Measurements from ENCODE around the gene MRPL14. TPM values are rescaled to one million over a fixed set of nuclear protein-coding genes. Genes with fewer than 3 reads are reported as not detected.

Gene MRPL14
- total RNA-seq, 4 donors from 2014 or later, result 45.7 to 74.3 (median 52.0) TPM

DNA sequence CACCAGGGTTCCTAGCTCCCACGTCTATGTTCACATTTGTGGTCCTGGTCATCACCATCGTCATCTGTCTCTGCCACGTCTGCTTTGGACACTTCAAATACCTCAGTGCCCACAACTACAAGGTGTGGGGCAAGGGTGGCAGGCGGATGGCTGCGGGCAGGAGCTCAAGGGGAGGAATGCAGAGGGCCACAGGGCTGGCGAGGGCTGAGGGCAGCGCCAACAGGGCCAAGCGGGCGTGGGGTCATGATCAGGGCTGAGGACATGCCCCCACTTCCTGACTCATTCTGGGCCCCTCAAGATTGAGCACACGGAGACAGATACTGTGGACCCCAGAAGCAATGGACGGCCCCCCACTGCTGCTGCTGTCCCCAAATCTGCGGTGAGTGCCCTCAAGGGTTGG is 26.8 kb upstream of the MRPL14 start:
- TF ChIP-seq, protein P1, sequence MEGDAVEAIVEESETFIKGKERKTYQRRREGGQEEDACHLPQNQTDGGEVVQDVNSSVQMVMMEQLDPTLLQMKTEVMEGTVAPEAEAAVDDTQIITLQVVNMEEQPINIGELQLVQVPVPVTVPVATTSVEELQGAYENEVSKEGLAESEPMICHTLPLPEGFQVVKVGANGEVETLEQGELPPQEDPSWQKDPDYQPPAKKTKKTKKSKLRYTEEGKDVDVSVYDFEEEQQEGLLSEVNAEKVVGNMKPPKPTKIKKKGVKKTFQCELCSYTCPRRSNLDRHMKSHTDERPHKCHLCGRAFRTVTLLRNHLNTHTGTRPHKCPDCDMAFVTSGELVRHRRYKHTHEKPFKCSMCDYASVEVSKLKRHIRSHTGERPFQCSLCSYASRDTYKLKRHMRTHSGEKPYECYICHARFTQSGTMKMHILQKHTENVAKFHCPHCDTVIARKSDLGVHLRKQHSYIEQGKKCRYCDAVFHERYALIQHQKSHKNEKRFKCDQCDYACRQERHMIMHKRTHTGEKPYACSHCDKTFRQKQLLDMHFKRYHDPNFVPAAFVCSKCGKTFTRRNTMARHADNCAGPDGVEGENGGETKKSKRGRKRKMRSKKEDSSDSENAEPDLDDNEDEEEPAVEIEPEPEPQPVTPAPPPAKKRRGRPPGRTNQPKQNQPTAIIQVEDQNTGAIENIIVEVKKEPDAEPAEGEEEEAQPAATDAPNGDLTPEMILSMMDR (IDR thresholded peaks at IDR 0.05), result no peak
- no peak for TF ChIP-seq POLR2A (IDR thresholded peaks at IDR 0.05)
- WGBS, 2 donors, result 92 to 93% methylated on average over 12 of the region's 12 CpGs
- H3K4me3 ChIP-seq (ENCODE audit: low read depth, poor library complexity, severe bottlenecking), result no peak overlapping the region
- intact Hi-C loops (cut with DNase I; ENCODE audit: low total_unique reads), result no loop called here
- no peak for DNase-seq (ENCODE audit: low spot score in 2 of 2)

DNA sequence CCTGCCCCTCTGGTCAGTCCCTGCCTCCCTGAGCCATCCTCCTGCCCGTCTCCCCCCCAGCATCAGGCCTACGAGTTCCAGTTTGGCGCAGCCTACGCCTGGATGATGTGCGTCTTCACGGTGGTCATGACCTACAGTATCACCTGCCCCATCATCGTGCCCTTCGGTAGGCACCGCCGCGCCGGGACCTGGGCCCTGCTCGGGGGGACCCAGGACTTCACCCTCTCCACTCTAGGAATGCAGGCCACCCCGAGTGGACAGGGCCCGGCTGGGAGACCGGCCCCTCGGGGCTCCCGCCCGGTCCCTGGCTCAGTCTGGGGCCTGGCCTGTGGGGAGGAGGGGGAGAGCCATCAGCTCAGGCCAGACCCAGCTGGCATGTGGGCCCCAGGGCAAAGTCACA is 25.3 kb upstream of the MRPL14 start:
- no peak overlapping the region for H3K4me3 ChIP-seq (ENCODE audit: low read depth, poor library complexity, severe bottlenecking)
- no peak for TF ChIP-seq POLR2A (IDR thresholded peaks at IDR 0.05)
- TF ChIP-seq, protein P1 (IDR thresholded peaks at IDR 0.05), result no peak
- 90 to 92% methylated on average over 14 to 19 of the region's 19 CpGs for WGBS, 2 donors
- intact Hi-C loops (cut with DNase I; ENCODE audit: low total_unique reads), result no loop called here
- DNase-seq (ENCODE audit: low spot score in 2 of 2), result no peak

DNA sequence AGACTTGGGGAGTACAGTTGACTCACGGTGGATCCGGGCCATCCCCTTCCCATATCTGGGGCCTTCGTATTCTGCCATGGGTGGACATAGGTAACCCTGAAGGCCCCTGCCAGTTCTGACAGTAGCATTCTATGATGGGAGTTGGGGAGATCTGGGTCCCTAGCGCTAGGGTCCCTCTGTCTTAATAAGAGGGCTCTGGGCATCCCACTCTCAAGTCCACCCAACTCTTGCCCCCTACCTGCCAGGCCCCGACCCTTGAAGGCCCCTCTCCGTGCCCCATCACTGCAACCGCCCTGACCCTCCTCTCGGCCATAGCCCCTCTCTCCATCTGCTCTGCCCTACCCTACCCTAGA is 24.8 kb upstream of the MRPL14 start:
- DNase-seq (ENCODE audit: low spot score in 2 of 2), result no peak
- TF ChIP-seq, protein P1 (IDR thresholded peaks at IDR 0.05), result no peak
- TF ChIP-seq POLR2A (IDR thresholded peaks at IDR 0.05), result no peak
- no peak overlapping the region for H3K4me3 ChIP-seq (ENCODE audit: low read depth, poor library complexity, severe bottlenecking)
- WGBS, 2 donors, result 54% methylated on average over 8 of the region's 8 CpGs
- intact Hi-C loops (cut with DNase I; ENCODE audit: low total_unique reads), result no loop called here

DNA sequence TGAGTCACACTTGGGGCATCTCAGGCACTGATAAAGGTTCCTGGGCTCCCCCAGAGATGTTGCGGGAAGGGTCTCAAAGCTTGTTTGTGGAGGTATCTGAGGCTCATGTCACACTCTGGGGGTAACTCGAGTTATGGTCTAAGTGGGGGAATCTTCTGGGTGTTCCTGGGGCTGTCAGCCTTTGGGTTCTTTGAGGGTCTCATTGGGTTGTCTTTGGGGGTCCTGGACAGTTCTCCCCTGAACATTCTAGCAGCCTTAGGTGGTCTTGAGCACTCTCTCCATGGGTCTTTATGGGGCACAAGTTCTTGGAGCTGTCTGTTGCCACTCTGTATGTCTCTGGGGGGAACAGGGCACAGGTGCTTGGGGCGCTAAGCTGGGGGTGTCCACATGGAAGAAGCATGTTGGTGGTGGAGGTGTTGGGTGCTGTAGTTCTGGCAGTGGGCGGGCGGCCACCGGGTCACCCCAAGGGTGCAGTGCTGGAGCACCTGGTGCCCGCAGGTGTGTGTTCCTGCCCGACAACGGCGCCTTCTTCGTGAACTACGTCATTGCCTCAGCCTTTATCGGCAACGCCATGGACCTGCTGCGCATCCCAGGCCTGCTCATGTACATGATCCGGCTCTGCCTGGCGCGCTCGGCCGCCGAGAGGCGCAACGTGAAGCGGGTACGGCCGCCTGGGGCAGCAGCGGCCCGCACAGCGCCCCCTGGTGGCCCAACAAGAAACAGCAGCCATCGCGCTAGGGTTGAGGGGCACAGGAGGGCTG is 24.3 kb upstream of the MRPL14 start:
- no peak overlapping the region for H3K4me3 ChIP-seq (ENCODE audit: low read depth, poor library complexity, severe bottlenecking)
- TF ChIP-seq, protein P1 (IDR thresholded peaks at IDR 0.05), result peak in 1 of 3 donors; percentile 92
- TF ChIP-seq POLR2A (IDR thresholded peaks at IDR 0.05), result no peak
- intact Hi-C loops (cut with DNase I; ENCODE audit: low total_unique reads), result loop anchor here (2.0 kb wide), 1 partner anchor 51 kb away; no protein-coding TSS in a partner anchor
- WGBS, 2 donors, result 30 to 38% methylated on average over 11 to 12 of the region's 31 CpGs
- DNase-seq (ENCODE audit: low spot score in 2 of 2), result peak; percentile 53 to 94

DNA sequence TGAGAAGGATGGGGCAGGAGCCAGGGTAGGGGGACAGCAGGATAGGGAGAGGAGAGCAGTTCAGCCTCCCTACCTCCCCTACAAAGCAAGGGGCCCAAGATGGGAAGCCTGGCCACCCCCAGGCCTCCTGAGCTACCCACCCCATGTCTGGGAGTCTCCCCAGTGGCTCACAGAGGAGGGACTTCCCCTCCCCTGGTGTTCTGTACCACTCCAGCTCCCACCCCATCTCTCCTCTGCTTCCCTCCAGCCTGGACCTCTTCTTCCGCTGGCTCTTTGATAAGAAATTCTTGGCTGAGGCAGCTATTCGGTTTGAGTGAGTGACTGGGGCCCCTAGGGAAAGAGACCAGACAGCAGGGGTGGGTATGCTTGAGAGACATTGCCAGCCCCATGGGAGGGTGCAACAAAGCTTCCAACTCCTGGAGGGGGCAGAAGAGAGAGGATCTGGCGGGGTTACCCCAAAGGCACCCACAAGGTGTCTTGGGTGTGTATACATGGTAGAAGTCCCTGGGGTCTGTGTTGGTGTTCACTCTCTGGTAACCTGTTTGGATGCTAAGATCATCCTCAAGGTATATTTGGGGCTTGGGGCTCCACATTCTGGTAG is 23.2 kb upstream of the MRPL14 start:
- DNase-seq (ENCODE audit: low spot score in 2 of 2), result no peak
- WGBS, 2 donors, result 74 to 82% methylated on average over 3 of the region's 3 CpGs
- TF ChIP-seq, protein P1 (IDR thresholded peaks at IDR 0.05), result no peak
- no peak for TF ChIP-seq POLR2A (IDR thresholded peaks at IDR 0.05)
- no peak overlapping the region for H3K4me3 ChIP-seq (ENCODE audit: low read depth, poor library complexity, severe bottlenecking)
- intact Hi-C loops (cut with DNase I; ENCODE audit: low total_unique reads), result loop anchor here (2.0 kb wide), 1 partner anchor 50 kb away; no protein-coding TSS in a partner anchor
